ENCODE data around the gene RNF135.

GRCh38 chr17:31004160-31004559, 33.3 kb downstream of the RNF135 start:
- TF ChIP-seq SIN3A (IDR thresholded peaks at IDR 0.05; ENCODE audit: borderline replicate concordance, low read depth, low read length) = no peak
- no peak for TF ChIP-seq SMC3 (IDR thresholded peaks at IDR 0.05; ENCODE audit: low read depth, low read length)
- no peak for TF ChIP-seq POLR2AphosphoS5 (IDR thresholded peaks at IDR 0.05; ENCODE audit: low read depth, low read length)
- no peak for TF ChIP-seq RAD21 (IDR thresholded peaks at IDR 0.05; ENCODE audit: low read length)

Measured in SK-N-SH (cell line).